BJ (cell line): ENCODE measurements around the gene SMS. TPM values are rescaled to one million over a fixed set of nuclear protein-coding genes. Genes with fewer than 3 reads are reported as not detected.

Source experiments
- CTCF ChIA-PET: fragments of 350-600 bp; formaldehyde crosslinking; extraction: SDS; loops from one replicate; lab custom pipeline; 2021; ENCODE audit warnings: antibody characterized with exemption, inconsistent platforms; lab: Yijun Ruan, JAX
- POLR2A ChIA-PET: fragments of 300-600 bp; sonication (Branson Sonifier 250); formaldehyde crosslinking; extraction: SDS; loops from one replicate; lab custom pipeline; 2021; ENCODE audit warnings: antibody characterized with exemption; lab: Charles Lee
- DNase-seq: peaks from one replicate; pipeline ENCODE4 v3.0.0-alpha.2; 2011; ENCODE audit warnings: low read depth
- H3K27me3 ChIP-seq: 2 replicates; pipeline ENCODE4 v1.6.0; 2011; ENCODE audit warnings: low read length; ENCODE audit not compliant: control insufficient read depth, insufficient read depth
- H3K36me3 ChIP-seq: 2 replicates; pipeline ENCODE4 v1.5.1; 2011; ENCODE audit warnings: low read length; ENCODE audit not compliant: control insufficient read depth, insufficient read depth
- H3K4me3 ChIP-seq: 2 replicates; pipeline ENCODE4 v1.5.1; 2011; ENCODE audit warnings: low read depth, mild to moderate bottlenecking, control low read depth, low read length
- CTCF ChIP-seq: IDR thresholded peaks from 2 replicates; pipeline ENCODE4 v1.5.1; 2011; ENCODE audit warnings: low read depth, mild to moderate bottlenecking, control low read depth, inconsistent platforms, low read length, moderate library complexity; ENCODE audit not compliant: insufficient read depth
- polyA minus RNA-seq: library from RNA; depleted of rRNA, polyadenylated mRNA; stranded (reverse); fragments of >200 nt; gene quantifications from 2 replicates; pipeline ENCODE4 v1.2.3, GENCODE V29; 2011; rRNA and poly(A)+ RNA removed
- polyA plus RNA-seq: library from polyadenylated mRNA; depleted of rRNA; stranded (reverse); fragments of >200 nt; gene quantifications from 2 replicates; pipeline ENCODE4 v1.2.3, GENCODE V29; 2011; rRNA removed

SMS gene
- polyA plus RNA-seq (26.0 and 43.9 TPM in 2 replicates), polyA minus RNA-seq (17.3 and 26.8 TPM in 2 replicates)

GRCh38 chrX:21940356-21940829 lies at the start of gene SMS:
Gene SMS, plus strand, starts transcription at chrX:21940709. Its CDS starts 116 bp downstream, at chrX:21940825.
- CTCF ChIA-PET: no interaction called here

GRCh38 chrX:21905313-21905712 lies 35.2 kb upstream of the SMS start:
- CTCF ChIA-PET: no interaction called here
- no peaks in the 10 kb centered on the region for H3K27me3 ChIP-seq
- H3K4me3 ChIP-seq: no peak overlapping the region

More at GRCh38 chrX:21940356-21940829, at the start of gene SMS:
- H3K36me3 ChIP-seq: no peaks in the 10 kb centered on the region
- TF ChIP-seq CTCF: no peak
- no peak for DNase-seq
- POLR2A ChIA-PET: no interaction called here
- H3K27me3 ChIP-seq: no peaks in the 10 kb centered on the region
- peak within 1 kb of the TSS; percentile 58 for H3K4me3 ChIP-seq

GRCh38 chrX:21905953-21906352 lies 34.6 kb upstream of the SMS start:
- no peak for DNase-seq
- Histone ChIP-seq H3K36me3 (no peaks in the 10 kb centered on the region), H3K4me3 (no peak overlapping the region), H3K27me3 (no peaks in the 10 kb centered on the region)
- ChIA-PET POLR2A (no interaction called here), CTCF (no interaction called here)
- TF ChIP-seq CTCF: no peak

More at GRCh38 chrX:21905313-21905712, 35.2 kb upstream of the SMS start:
- POLR2A ChIA-PET: no interaction called here
- H3K36me3 ChIP-seq: no peaks in the 10 kb centered on the region
- no peak for TF ChIP-seq CTCF
- no peak for DNase-seq

GRCh38 chrX:21907260-21907659 lies 33.2 kb upstream of the SMS start:
- DNase-seq: no peak
- Histone ChIP-seq H3K27me3 (no peaks in the 10 kb centered on the region), H3K36me3 (no peaks in the 10 kb centered on the region), H3K4me3 (no peak overlapping the region)
- no peak for TF ChIP-seq CTCF
- POLR2A ChIA-PET: no interaction called here
- CTCF ChIA-PET: no interaction called here

- H3K27me3 ChIP-seq: no peaks in the 10 kb centered on the region
- no peak overlapping the region for H3K4me3 ChIP-seq
- no peak for DNase-seq
- TF ChIP-seq CTCF: no peak
- no peaks in the 10 kb centered on the region for H3K36me3 ChIP-seq
- POLR2A ChIA-PET: no interaction called here
- CTCF ChIA-PET: interaction anchor here (1.0 kb wide), 1 partner anchor 61 kb away, joined by 3 read pairs; no protein-coding TSS in a partner anchor
These were observed 29.0 kb upstream of the SMS start for GRCh38 chrX:21911481-21911880.
